ENCODE data around the gene AQP12A.

The AQP12A gene

GRCh38 chr2:240736281-240737250 lies 44.9 kb downstream of the AQP12A start:
- no peak for TF ChIP-seq CTCF (conservative IDR thresholded peaks at IDR 0.05; ENCODE audit: control insufficient read depth, insufficient read depth, low read depth, low read length)
- no peak for DNase-seq (ENCODE audit: low read depth)
- no peak overlapping the region for H3K4me3 ChIP-seq (ENCODE audit: control insufficient read depth, low read depth, low read length)

- no peak overlapping the region for H3K4me3 ChIP-seq (ENCODE audit: control insufficient read depth, low read depth, low read length)
- TF ChIP-seq CTCF (conservative IDR thresholded peaks at IDR 0.05; ENCODE audit: control insufficient read depth, insufficient read depth, low read depth, low read length): no peak
- no peak for DNase-seq (ENCODE audit: low read depth)
These were observed 45.8 kb downstream of the AQP12A start for GRCh38 chr2:240737512-240737911.

GRCh38 chr2:240737958-240738357 lies 46.3 kb downstream of the AQP12A start:
- TF ChIP-seq CTCF (conservative IDR thresholded peaks at IDR 0.05; ENCODE audit: control insufficient read depth, insufficient read depth, low read depth, low read length): no peak
- no peak for DNase-seq (ENCODE audit: low read depth)
- no peak overlapping the region for H3K4me3 ChIP-seq (ENCODE audit: control insufficient read depth, low read depth, low read length)

- no peak overlapping the region for H3K4me3 ChIP-seq (ENCODE audit: control insufficient read depth, low read depth, low read length)
- no peak for TF ChIP-seq CTCF (conservative IDR thresholded peaks at IDR 0.05; ENCODE audit: control insufficient read depth, insufficient read depth, low read depth, low read length)
- DNase-seq (ENCODE audit: low read depth): no peak
These were observed 48.1 kb downstream of the AQP12A start for GRCh38 chr2:240739797-240740196.

GRCh38 chr2:240741091-240741490 lies 49.4 kb downstream of the AQP12A start:
- TF ChIP-seq CTCF (conservative IDR thresholded peaks at IDR 0.05; ENCODE audit: control insufficient read depth, insufficient read depth, low read depth, low read length): no peak
- no peak for DNase-seq (ENCODE audit: low read depth)
- no peak overlapping the region for H3K4me3 ChIP-seq (ENCODE audit: control insufficient read depth, low read depth, low read length)

- TF ChIP-seq CTCF (conservative IDR thresholded peaks at IDR 0.05; ENCODE audit: control insufficient read depth, insufficient read depth, low read depth, low read length): no peak
- DNase-seq (ENCODE audit: low read depth): no peak
- H3K4me3 ChIP-seq (ENCODE audit: control insufficient read depth, low read depth, low read length): no peak overlapping the region
These were observed 51.0 kb downstream of the AQP12A start for GRCh38 chr2:240742602-240743095.

Data from fibroblast of mammary gland (primary cell).